Prostate gland (tissue), 2 donors: ENCODE data around the gene SLC16A12. TPM values are rescaled to one million over a fixed set of nuclear protein-coding genes. Genes with fewer than 3 reads are reported as not detected.

Source experiments
- DNase-seq: peaks from one replicate; pipeline ENCODE4 v3.0.0-alpha.2; 2019; ENCODE audit warnings: low spot score
- H3K27ac ChIP-seq, 2 donors: fragments of 200-600 bp; sonication (generic); 2 replicates each; pipeline ENCODE4 v1.5.1; 2017 to 2019
- H3K27me3 ChIP-seq: fragments of 200-600 bp; sonication (generic); replicated peaks from 2 replicates; pipeline ENCODE4 v1.5.1; 2019; ENCODE audit not compliant: insufficient read depth
- H3K36me3 ChIP-seq, 2 donors: fragments of 200-600 bp; sonication (generic); 1 replicate in 1 of 2; 2 replicates in 1 of 2; pipeline versions ENCODE4 v1.5.1 to v1.8.1; 2017 to 2019
- H3K4me1 ChIP-seq: fragments of 200-600 bp; sonication (generic); replicated peaks from 2 replicates; pipeline ENCODE4 v1.5.1; 2019
- H3K4me3 ChIP-seq, 2 donors: fragments of 200-600 bp; sonication (generic); 2 replicates each; pipeline ENCODE4 v1.5.1; 2017 to 2019
- H3K9me3 ChIP-seq: fragments of 200-600 bp; sonication (generic); 2 replicates; pipeline ENCODE4 v1.5.1; 2017
- POLR2A ChIP-seq: fragments of 450-650 bp; IDR thresholded peaks from one replicate; pipeline ENCODE4 v1.6.1; 2016; ENCODE audit warnings: antibody characterized with exemption, mild to moderate bottlenecking
- POLR2AphosphoS5 ChIP-seq: sonication (generic); formaldehyde crosslinking; IDR thresholded peaks from one replicate; pipeline ENCODE4 v1.6.1; 2017; ENCODE audit warnings: antibody characterized with exemption
- WGBS: methylation state at CpG from one replicate; pipeline ENCODE4 v1.1.5; 2018; 5-methylcytosine and 5-hydroxymethylcytosine counted together
- intact Hi-C: fragments of 100-400 bp; cut with DNase I; formaldehyde crosslinking; loops from one replicate; pipeline ENCODE4 v1.14.2; 2022
- total RNA-seq, 2 donors: library from RNA; depleted of rRNA; stranded (reverse); fragments of >200 nt; gene quantifications; one replicate each; pipeline ENCODE4 v1.1.0, GENCODE V29; 2016
- TF ChIP-seq, protein P1 (sequence below), 4 experiments: fragments of 200-600 bp in 2 of 4; fragments of 450-650 bp in 2 of 4; sonication (generic) in 2 of 4; IDR thresholded peaks; 1 replicate in 3 of 4; 2 replicates in 1 of 4; pipeline ENCODE4 v1.5.1; 2016 to 2019; ENCODE audit warnings: antibody characterized with exemption in 4 of 4, mild to moderate bottlenecking in 2 of 4, moderate library complexity in 2 of 4

The SLC16A12 gene
- total RNA-seq, 2 donors from 2014 or later: 0.09 to 4.4 TPM

DNA sequence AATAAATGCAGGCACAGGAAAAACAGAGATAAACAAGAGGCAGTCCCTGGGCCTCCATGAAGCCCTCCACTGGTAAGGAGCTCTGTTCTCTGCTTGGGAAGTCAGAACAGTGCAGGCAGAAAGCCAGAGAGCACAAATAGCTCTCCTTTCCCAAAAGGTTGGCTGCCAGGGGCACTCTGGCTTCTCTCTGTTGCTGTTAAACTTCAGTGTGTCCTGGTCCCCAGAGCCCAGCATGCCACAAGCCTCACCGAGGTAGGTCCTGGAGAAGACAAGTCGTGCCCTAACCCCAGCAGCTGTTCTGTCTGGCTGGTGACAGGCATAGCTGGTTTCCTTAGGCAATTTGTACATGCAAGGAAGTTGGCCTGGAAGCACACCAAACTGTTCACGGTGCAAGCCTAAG, 17.3 kb downstream of the SLC16A12 start:
- Histone ChIP-seq H3K27ac (peak overlapping the region in 1 of 2 donors; percentile 5), H3K36me3 (no peaks in the 10 kb centered on the region), H3K4me3 (no peak overlapping the region), H3K4me1 (no peaks in the 10 kb centered on the region), H3K9me3 (no peaks in the 10 kb centered on the region), H3K27me3 (no peaks in the 10 kb centered on the region)
- 68% methylated on average over 3 of the region's 3 CpGs for WGBS
- TF ChIP-seq POLR2A (no peak), POLR2AphosphoS5 (no peak)
- TF ChIP-seq, protein P1, sequence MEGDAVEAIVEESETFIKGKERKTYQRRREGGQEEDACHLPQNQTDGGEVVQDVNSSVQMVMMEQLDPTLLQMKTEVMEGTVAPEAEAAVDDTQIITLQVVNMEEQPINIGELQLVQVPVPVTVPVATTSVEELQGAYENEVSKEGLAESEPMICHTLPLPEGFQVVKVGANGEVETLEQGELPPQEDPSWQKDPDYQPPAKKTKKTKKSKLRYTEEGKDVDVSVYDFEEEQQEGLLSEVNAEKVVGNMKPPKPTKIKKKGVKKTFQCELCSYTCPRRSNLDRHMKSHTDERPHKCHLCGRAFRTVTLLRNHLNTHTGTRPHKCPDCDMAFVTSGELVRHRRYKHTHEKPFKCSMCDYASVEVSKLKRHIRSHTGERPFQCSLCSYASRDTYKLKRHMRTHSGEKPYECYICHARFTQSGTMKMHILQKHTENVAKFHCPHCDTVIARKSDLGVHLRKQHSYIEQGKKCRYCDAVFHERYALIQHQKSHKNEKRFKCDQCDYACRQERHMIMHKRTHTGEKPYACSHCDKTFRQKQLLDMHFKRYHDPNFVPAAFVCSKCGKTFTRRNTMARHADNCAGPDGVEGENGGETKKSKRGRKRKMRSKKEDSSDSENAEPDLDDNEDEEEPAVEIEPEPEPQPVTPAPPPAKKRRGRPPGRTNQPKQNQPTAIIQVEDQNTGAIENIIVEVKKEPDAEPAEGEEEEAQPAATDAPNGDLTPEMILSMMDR (IDR thresholded peaks at IDR 0.05): no peak
- no peak for DNase-seq
- intact Hi-C loops: no loop called here

DNA sequence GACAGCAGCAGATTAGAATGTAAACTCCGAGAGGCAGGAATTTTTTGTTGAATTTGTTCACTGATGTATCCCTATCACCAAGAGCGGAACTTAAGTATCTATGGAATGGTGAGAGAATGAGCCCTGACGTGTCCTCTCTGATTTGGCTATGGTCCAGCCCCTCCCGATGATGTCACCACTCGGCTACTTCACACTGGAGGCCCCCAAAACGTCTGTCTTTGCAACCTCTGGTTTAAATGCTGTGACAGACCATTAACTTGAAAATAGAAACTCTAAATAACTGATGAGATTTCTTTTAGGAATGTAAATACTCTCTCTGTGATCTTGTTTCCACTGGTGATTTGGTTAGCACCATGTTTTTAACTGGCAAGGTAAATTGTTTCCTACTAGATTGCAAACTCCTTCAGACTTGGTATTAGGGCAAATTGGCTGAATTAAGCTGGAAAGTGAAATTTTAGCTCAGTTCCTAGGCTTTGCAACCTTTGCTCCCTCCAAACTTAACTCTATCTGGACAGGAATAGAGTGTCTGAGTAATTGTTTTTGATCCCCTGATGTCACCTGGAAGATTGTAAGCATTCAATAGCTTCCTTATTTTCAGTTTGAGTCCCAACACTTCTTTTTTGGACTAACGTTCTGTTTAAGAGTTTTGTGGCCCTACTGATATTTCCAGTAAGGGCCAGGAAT, 19.1 kb downstream of the SLC16A12 start:
- no peaks in the 10 kb centered on the region for H3K36me3 ChIP-seq
- TF ChIP-seq POLR2AphosphoS5 (no peak), POLR2A (no peak)
- TF ChIP-seq, protein P1 (IDR thresholded peaks at IDR 0.05): no peak
- H3K4me1 ChIP-seq: no peaks in the 10 kb centered on the region
- WGBS: 26% methylated on average over 7 of the region's 7 CpGs
- H3K27me3 ChIP-seq: no peaks in the 10 kb centered on the region
- intact Hi-C loops: no loop called here
- no peak overlapping the region for H3K4me3 ChIP-seq
- no peak for DNase-seq
- H3K9me3 ChIP-seq: no peaks in the 10 kb centered on the region
- H3K27ac ChIP-seq: no peak overlapping the region

DNA sequence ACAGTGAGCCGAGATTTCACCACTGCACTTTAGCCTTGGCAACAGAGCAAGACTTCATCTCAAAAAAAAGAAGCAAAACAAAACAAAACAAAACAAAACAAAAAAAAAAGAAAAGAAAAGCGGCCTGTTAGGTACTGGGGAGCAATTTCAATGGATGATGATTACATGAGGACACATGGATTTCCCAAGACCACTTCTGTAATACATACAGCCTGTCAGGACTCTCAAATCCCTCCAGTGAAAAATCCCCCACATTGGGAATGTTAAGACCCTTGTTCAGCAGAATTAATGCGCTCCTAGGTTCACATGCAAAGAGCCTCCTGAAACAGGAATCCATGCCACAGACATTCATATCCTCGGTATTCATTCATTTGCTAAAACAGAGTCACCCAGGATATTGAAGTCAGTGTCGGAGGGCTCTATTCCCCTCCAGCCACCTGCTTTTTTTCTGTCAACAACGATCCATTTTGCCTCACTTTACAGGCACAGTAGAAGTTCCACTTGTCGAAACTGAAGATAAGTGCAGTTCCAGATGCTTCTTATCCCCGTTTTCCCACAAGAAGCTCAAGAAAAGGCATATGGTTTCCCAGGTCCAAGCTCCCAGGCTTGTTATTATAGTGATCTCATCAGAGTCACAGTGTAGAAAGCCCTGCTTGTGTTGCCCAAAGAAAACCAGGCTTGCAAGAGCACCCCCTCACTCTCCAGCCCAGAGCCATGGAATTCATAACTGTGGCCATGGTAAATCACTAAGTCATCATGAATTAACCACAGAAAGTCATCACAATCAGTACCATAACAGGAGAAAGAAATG, 20.2 kb downstream of the SLC16A12 start:
- WGBS: 80% methylated on average over 8 of the region's 8 CpGs
- DNase-seq: no peak
- Histone ChIP-seq H3K4me1 (no peaks in the 10 kb centered on the region), H3K27ac (no peak overlapping the region), H3K36me3 (no peaks in the 10 kb centered on the region), H3K9me3 (no peaks in the 10 kb centered on the region), H3K4me3 (no peak overlapping the region), H3K27me3 (no peaks in the 10 kb centered on the region)
- intact Hi-C loops: no loop called here
- TF ChIP-seq POLR2AphosphoS5 (no peak), POLR2A (no peak)

DNA sequence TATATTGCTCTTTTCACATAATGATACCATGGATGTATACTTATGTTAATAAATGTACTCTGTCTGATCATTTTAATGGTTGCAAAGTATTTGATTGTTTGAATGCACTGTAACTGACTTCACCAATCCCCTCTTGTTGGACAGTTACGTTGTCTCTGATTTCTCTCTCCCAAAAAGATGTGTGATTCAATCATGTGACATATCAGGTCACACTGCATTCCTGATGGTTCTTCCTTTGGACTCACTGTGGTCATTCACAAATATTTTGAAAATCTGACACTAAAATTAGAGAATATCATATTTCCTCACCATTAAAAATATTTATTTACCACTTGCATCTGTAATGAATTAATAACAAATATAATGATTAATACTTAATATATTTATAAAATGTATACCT, 22.2 kb downstream of the SLC16A12 start:
- intact Hi-C loops: no loop called here
- 55% methylated on average over 1 of the region's 1 CpG for WGBS
- H3K4me1 ChIP-seq: no peaks in the 10 kb centered on the region
- no peak for DNase-seq
- H3K4me3 ChIP-seq: no peak overlapping the region
- H3K36me3 ChIP-seq: no peaks in the 10 kb centered on the region
- H3K9me3 ChIP-seq: no peaks in the 10 kb centered on the region
- no peaks in the 10 kb centered on the region for H3K27me3 ChIP-seq
- TF ChIP-seq POLR2A: no peak
- TF ChIP-seq POLR2AphosphoS5: no peak
- TF ChIP-seq, protein P1 (IDR thresholded peaks at IDR 0.05): no peak
- no peak overlapping the region for H3K27ac ChIP-seq

DNA sequence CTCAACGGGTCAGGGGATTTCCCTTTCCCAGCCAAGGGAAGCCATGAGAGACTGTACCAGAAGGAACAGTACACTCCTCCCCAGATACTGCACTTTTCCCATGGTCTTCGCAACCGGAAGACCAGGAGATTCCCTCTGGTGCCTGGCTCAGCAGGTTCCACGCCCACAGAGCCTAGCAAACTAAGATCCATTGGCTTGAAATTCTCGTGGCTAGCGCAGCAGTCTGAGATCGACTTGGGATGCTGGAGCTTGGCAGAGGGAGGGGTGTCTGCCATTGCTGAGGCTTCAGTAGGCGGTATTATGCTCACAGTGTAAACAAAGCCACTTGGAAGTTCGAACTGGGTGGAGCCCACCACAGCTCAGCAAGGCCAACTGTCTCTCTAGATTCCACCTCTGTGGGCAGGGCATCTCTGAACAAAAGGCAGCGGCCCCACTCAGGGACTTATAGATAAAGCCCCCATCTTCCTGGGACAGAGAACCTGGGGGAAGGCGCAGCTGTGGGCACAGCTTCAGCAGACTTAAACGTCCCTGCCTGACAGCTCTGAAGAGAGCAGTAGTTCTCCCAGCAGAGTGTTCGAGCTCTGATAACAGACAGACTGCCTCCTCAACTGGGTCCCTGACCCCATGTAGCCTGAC, 29.6 kb downstream of the SLC16A12 start:
- intact Hi-C loops: no loop called here
- 78% methylated on average over 13 of the region's 13 CpGs for WGBS
- no peaks in the 10 kb centered on the region for H3K36me3 ChIP-seq
- no peak overlapping the region for H3K4me3 ChIP-seq
- DNase-seq: no peak
- H3K27ac ChIP-seq: no peak overlapping the region
- no peaks in the 10 kb centered on the region for H3K9me3 ChIP-seq
- no peaks in the 10 kb centered on the region for H3K4me1 ChIP-seq
- H3K27me3 ChIP-seq: no peaks in the 10 kb centered on the region
- TF ChIP-seq POLR2A (no peak), POLR2AphosphoS5 (no peak)
- TF ChIP-seq, protein P1 (IDR thresholded peaks at IDR 0.05): no peak
